IPS-18a (cell line): ENCODE measurements around the gene FAM47E.

Source experiments
- H3K27ac ChIP-seq: one replicate; pipeline ENCODE4 v1.5.1; 2013; ENCODE audit warnings: low read length
- H3K27me3 ChIP-seq: one replicate; pipeline ENCODE4 v1.6.1; 2013; ENCODE audit warnings: mild to moderate bottlenecking, low read length; ENCODE audit not compliant: control insufficient read depth, insufficient read depth
- H3K36me3 ChIP-seq: one replicate; pipeline ENCODE4 v1.6.1; 2013; ENCODE audit warnings: low read depth, low read length; ENCODE audit not compliant: control insufficient read depth
- H3K4me1 ChIP-seq: one replicate; pipeline ENCODE4 v1.6.1; 2013; ENCODE audit warnings: low read depth, low read length; ENCODE audit not compliant: control insufficient read depth
- H3K4me3 ChIP-seq: one replicate; pipeline ENCODE4 v1.5.1; 2013; ENCODE audit warnings: low read length
- H3K9ac ChIP-seq: one replicate; pipeline ENCODE4 v1.6.1; 2013; ENCODE audit warnings: mild to moderate bottlenecking, low read length, moderate library complexity
- H3K9me3 ChIP-seq: one replicate; pipeline ENCODE4 v1.6.1; 2013; ENCODE audit warnings: low read depth, low read length; ENCODE audit not compliant: control insufficient read depth

Gene FAM47E

DNA sequence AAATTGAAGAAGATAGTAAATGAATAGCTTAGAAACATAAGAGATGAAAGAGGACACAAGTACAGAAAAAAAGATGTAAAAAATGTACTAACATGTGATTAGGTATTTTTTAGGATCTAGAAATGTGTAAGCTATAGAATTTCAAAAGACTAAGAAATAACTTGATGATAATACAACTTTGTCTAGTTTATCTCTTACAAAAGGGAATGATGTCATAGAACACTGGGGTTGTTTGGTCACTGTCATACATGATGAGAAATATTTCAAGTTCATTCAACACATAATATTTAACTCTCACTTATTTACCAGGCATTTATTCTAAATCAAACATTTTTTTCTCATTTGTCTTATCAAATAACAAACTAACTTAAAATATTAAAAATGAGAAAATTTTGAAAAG, 73.6 kb downstream of the FAM47E start:
- H3K4me3 ChIP-seq: no peak overlapping the region
- H3K36me3 ChIP-seq: no peaks in the 10 kb centered on the region
- H3K4me1 ChIP-seq: no peaks in the 10 kb centered on the region
- no peak overlapping the region for H3K9ac ChIP-seq
- peaks cover 5% of the 10 kb centered on the region for H3K9me3 ChIP-seq
- no peak overlapping the region for H3K27ac ChIP-seq
- no peaks in the 10 kb centered on the region for H3K27me3 ChIP-seq

DNA sequence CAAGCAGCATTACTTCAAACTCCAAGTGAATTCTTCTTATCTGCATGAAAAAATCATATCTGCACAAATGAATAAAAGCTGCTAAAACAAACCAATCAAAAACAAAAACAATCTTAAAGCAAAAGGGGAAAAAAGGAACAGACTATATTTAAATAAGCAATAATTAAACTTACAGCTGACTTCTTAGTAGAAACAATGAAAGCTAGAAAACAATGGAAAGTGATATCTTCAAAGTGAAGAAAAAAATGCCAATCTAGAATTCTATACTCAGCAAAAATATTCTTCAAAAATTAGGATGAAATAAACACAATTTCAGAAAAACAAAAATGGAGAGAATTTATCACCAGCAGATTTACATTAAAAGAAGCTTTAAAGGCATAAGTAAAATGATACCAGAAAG, 75.0 kb downstream of the FAM47E start:
- Histone ChIP-seq H3K9ac (no peak overlapping the region), H3K4me1 (no peaks in the 10 kb centered on the region), H3K27me3 (no peaks in the 10 kb centered on the region), H3K36me3 (no peaks in the 10 kb centered on the region), H3K9me3 (peaks cover 5% of the 10 kb centered on the region), H3K27ac (no peak overlapping the region), H3K4me3 (no peak overlapping the region)
